ENCODE data around the gene CHMP1B. TPM values are rescaled to one million over a fixed set of nuclear protein-coding genes. Genes with fewer than 3 reads are reported as not detected.

Gene CHMP1B
- total and polyA plus RNA-seq, 7 donors = 77.9 to 460 (median 321) TPM

DNA sequence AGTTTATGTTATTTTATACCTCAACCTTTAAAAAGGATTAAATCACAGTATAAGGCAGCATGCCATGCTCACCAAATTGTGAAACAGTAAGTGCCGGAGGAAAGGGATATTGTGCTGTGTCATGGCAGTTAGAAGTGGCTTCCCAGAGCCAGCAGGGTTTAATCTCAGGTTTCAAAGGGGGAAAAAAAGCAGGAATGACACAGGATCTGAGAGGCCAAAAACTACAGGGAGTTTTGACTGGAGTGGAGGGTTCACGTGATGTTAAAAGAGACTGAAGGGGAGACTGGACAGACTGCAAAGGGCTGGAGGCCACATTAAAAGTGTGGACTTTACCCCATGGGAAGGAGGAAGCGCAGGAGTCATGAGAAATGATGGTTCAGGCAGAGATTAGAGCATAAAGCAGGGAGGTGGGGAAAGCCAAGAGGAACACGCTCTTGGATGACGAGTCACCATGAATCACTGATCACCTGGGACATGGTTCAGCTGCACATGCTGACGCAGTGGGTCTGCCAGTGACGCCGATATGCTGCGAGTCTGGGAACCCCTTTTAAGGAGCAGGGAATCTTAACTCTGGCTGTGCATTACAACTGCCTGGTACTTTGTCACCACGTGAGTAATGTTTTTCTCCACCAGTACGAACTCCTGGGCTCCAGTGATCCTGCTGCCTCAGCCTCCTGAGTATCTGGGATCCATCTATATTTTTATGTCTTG lies 6.1 kb downstream of the CHMP1B start:
- ATAC-seq (peak; percentile 82 to 88 (median 86)), DNase-seq (peak; percentile 85 to 93)
- intact Hi-C loops (cut with DNase I) = loop anchor here (5.0 to 10.0 kb wide), 2 partner anchors 50 to 127 kb away; partner anchors contain the start of genes IMPA2 (in 1 of the 2) and MPPE1 (in 1 of the 2)
- 10 to 16% (median 14%) methylated on average over 11 of the region's 11 CpGs for WGBS, 3 donors
- H3K4me1 ChIP-seq = peaks cover 18% of the 10 kb centered on the region
- peak overlapping the region; percentile 98 for H3K27ac ChIP-seq
- TF ChIP-seq, protein P1, sequence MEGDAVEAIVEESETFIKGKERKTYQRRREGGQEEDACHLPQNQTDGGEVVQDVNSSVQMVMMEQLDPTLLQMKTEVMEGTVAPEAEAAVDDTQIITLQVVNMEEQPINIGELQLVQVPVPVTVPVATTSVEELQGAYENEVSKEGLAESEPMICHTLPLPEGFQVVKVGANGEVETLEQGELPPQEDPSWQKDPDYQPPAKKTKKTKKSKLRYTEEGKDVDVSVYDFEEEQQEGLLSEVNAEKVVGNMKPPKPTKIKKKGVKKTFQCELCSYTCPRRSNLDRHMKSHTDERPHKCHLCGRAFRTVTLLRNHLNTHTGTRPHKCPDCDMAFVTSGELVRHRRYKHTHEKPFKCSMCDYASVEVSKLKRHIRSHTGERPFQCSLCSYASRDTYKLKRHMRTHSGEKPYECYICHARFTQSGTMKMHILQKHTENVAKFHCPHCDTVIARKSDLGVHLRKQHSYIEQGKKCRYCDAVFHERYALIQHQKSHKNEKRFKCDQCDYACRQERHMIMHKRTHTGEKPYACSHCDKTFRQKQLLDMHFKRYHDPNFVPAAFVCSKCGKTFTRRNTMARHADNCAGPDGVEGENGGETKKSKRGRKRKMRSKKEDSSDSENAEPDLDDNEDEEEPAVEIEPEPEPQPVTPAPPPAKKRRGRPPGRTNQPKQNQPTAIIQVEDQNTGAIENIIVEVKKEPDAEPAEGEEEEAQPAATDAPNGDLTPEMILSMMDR (IDR thresholded peaks at IDR 0.05) = no peak
- H3K9me3 ChIP-seq = no peaks in the 10 kb centered on the region
- H3K4me3 ChIP-seq = peak overlapping the region; percentile 91
- H3K27me3 ChIP-seq (ENCODE audit: insufficient read depth in 3 of 3, low read length in 2 of 3) = no peaks in the 10 kb centered on the region
- peaks cover 3 to 18% of the 10 kb centered on the region in 2 donors for H3K36me3 ChIP-seq (ENCODE audit: insufficient read depth in 1 of 2, low read depth in 1 of 2)

- intact Hi-C loops (cut with DNase I) = loop anchor here (5.0 to 10.0 kb wide), 2 partner anchors 48 to 125 kb away; partner anchors contain the start of genes IMPA2 (in 1 of the 2) and MPPE1 (in 1 of the 2)
- 82 to 93% (median 85%) methylated on average over 6 to 7 of the region's 7 CpGs for WGBS, 3 donors
- no peaks in the 10 kb centered on the region for H3K9me3 ChIP-seq
- no peaks in the 10 kb centered on the region for H3K27me3 ChIP-seq (ENCODE audit: insufficient read depth in 3 of 3, low read length in 2 of 3)
- peak overlapping the region; percentile 91 for H3K4me3 ChIP-seq
- ATAC-seq = no peak
- peaks cover 3 to 7% of the 10 kb centered on the region in 2 donors for H3K36me3 ChIP-seq (ENCODE audit: insufficient read depth in 1 of 2, low read depth in 1 of 2)
- peaks cover 18% of the 10 kb centered on the region for H3K4me1 ChIP-seq
- peak overlapping the region; percentile 98 for H3K27ac ChIP-seq
- TF ChIP-seq, protein P1 (IDR thresholded peaks at IDR 0.05) = no peak
- no peak for DNase-seq
Observed at GRCh38 chr18:11859282-11859830, 8.1 kb downstream of the CHMP1B start.

DNA sequence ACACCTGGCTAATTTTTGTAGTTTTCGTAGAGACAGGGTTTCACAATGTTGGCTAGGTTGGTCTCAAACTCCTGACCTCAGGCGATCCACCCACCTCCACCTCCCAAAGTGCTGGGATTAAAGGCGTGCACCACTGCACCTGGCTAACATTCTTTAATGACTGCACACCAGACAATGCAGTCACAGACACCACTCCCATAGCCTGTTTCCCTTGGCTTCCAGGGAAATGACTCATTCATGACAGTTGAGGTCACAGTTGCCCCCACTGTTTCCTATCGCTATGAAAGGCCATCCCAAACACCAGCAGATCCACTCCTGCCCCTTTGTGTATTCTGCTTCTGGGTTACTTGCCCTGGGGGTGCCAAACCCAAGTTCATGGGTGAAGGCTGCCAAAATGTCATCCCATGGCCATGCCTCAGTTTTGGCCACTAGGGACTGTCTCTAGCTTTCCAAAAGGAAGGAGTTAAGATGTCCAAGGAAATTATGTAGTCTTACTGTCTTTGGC lies 8.7 kb downstream of the CHMP1B start:
- Histone ChIP-seq H3K27ac (peak overlapping the region; percentile 98), H3K4me1 (peaks cover 18% of the 10 kb centered on the region), H3K9me3 (no peaks in the 10 kb centered on the region), H3K4me3 (peak overlapping the region; percentile 91), H3K36me3 (ENCODE audit: insufficient read depth in 1 of 2, low read depth in 1 of 2) (peaks cover 0 to 7% of the 10 kb centered on the region in 2 donors), H3K27me3 (ENCODE audit: insufficient read depth in 3 of 3, low read length in 2 of 3) (no peaks in the 10 kb centered on the region)
- intact Hi-C loops (cut with DNase I) = loop anchor here (5.0 to 10.0 kb wide), 2 partner anchors 47 to 125 kb away; partner anchors contain the start of genes IMPA2 (in 1 of the 2) and MPPE1 (in 1 of the 2)
- ATAC-seq (peak; percentile 30 to 59 (median 48)), DNase-seq (no peak)
- TF ChIP-seq, protein P1 (IDR thresholded peaks at IDR 0.05) = peak; percentile 13
- 53 to 61% (median 54%) methylated on average over 4 of the region's 4 CpGs for WGBS, 3 donors

DNA sequence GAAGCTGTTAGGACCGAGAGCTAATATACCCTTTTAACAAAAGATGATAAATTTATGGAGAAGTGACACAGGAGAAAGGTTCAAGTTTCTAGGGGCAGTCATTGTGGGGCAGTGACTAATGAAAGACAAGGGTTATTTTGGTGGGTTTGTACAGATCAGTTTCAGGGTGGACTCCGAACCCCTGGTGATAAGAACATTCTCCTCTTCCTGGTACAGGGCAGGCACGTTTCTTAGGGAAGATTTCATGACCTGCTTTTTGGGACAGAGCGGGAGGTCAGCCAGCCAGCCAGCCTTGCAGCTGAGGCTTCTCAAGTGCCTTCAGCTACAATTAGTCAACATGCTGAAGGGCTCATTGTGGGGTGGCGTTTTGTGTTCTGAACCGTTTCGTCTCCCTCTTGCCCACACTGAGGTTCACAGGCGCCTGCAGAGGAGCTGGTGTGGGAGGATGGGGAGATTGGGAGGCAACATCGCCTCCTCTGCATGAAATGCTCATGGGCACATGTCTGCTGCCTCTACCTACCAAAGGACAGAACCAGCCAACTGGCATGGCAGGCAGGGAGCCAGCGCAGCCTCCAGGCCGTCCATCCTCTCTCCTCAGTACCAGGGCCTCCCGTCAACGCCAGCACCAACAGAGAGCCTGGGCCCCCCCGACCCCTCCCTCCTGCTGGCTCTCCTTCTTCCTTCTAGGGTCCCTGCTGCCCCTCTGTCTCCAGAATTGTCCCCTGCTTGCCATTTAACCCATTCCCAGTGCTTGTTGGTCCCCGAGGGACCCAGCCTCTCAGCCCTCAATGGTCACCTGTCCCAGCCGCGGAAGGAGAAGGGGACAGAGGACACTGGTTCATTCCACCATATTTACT lies 9.6 kb downstream of the CHMP1B start:
- DNase-seq (no peak), ATAC-seq (peak in 3 of 4 donors; percentile 1 to 16 (median 11))
- no peak overlapping the region for H3K4me3 ChIP-seq
- WGBS, 3 donors = 83 to 85% (median 83%) methylated on average over 17 of the region's 17 CpGs
- H3K36me3 ChIP-seq (ENCODE audit: insufficient read depth in 1 of 2, low read depth in 1 of 2) = peaks cover 0 to 15% of the 10 kb centered on the region in 2 donors
- intact Hi-C loops (cut with DNase I) = no loop called here
- peaks cover 15% of the 10 kb centered on the region for H3K4me1 ChIP-seq
- H3K27ac ChIP-seq = peak overlapping the region; percentile 98
- TF ChIP-seq, protein P1 (IDR thresholded peaks at IDR 0.05) = no peak
- H3K27me3 ChIP-seq (ENCODE audit: insufficient read depth in 3 of 3, low read length in 2 of 3) = no peaks in the 10 kb centered on the region
- no peaks in the 10 kb centered on the region for H3K9me3 ChIP-seq

All from psoas muscle (tissue), 8 donors.